ENCODE results near the gene FOXA1. TPM values are rescaled to one million over a fixed set of nuclear protein-coding genes. Genes with fewer than 3 reads are reported as not detected.

FOXA1 gene
- total RNA-seq, 4 donors from 2014 or later: 27.7 to 34.4 (median 29.1) TPM

GRCh38 chr14:37615582-37616289, 20.7 kb upstream of the FOXA1 start:
- no peaks in the 10 kb centered on the region for H3K36me3 ChIP-seq
- no peaks in the 10 kb centered on the region for H3K4me1 ChIP-seq
- peaks cover 8 to 39% (median 25%) of the 10 kb centered on the region in 3 donors for H3K9me3 ChIP-seq
- H3K27ac ChIP-seq: no peak overlapping the region
- no peak for DNase-seq
- H3K4me3 ChIP-seq: no peak overlapping the region
- intact Hi-C loops (cut with DNase I): no loop called here
- H3K27me3 ChIP-seq: peaks cover 0 to 15% (median 0%) of the 10 kb centered on the region in 4 donors
- WGBS, 2 donors: 90 to 94% methylated on average over 3 of the region's 3 CpGs
- TF ChIP-seq CTCF (IDR thresholded peaks at IDR 0.05): no peak
- no peak for TF ChIP-seq POLR2A (IDR thresholded peaks at IDR 0.05)

GRCh38 chr14:37610945-37611523, 16.0 kb upstream of the FOXA1 start:
- Histone ChIP-seq H3K27ac (no peak overlapping the region), H3K4me3 (peak overlapping the region; percentile 6 to 41 (median 17)), H3K27me3 (peaks cover 0 to 40% (median 0%) of the 10 kb centered on the region in 4 donors), H3K9me3 (peaks cover 8 to 29% (median 17%) of the 10 kb centered on the region in 3 donors), H3K4me1 (no peaks in the 10 kb centered on the region), H3K36me3 (no peaks in the 10 kb centered on the region)
- 37 to 52% methylated on average over 23 to 25 of the region's 52 CpGs for WGBS, 2 donors
- intact Hi-C loops (cut with DNase I): no loop called here
- TF ChIP-seq CTCF (IDR thresholded peaks at IDR 0.05) (no peak), POLR2A (IDR thresholded peaks at IDR 0.05) (no peak)
- DNase-seq: no peak

- intact Hi-C loops (cut with DNase I): no loop called here
- no peak for DNase-seq
Observed at GRCh38 chr14:37608649-37609048, 13.6 kb upstream of the FOXA1 start.

GRCh38 chr14:37606678-37607077, 11.6 kb upstream of the FOXA1 start:
- Histone ChIP-seq H3K36me3 (no peaks in the 10 kb centered on the region), H3K27me3 (peaks cover 0 to 77% (median 2%) of the 10 kb centered on the region in 4 donors), H3K27ac (no peak overlapping the region), H3K4me3 (no peak overlapping the region), H3K4me1 (no peaks in the 10 kb centered on the region), H3K9me3 (no peaks in the 10 kb centered on the region)
- intact Hi-C loops (cut with DNase I): no loop called here
- no peak for TF ChIP-seq CTCF (IDR thresholded peaks at IDR 0.05)
- TF ChIP-seq POLR2A (IDR thresholded peaks at IDR 0.05): no peak
- DNase-seq: no peak

More at GRCh38 chr14:37608649-37609048, 13.6 kb upstream of the FOXA1 start:
- no peaks in the 10 kb centered on the region for H3K36me3 ChIP-seq
- peaks cover 0 to 62% (median 0%) of the 10 kb centered on the region in 4 donors for H3K27me3 ChIP-seq
- no peak for TF ChIP-seq CTCF (IDR thresholded peaks at IDR 0.05)
- TF ChIP-seq POLR2A (IDR thresholded peaks at IDR 0.05): no peak
- WGBS, 2 donors: 82% methylated on average over 3 of the region's 3 CpGs
- H3K9me3 ChIP-seq: peaks cover 0 to 7% (median 0%) of the 10 kb centered on the region in 3 donors
- H3K4me3 ChIP-seq: no peak overlapping the region
- H3K27ac ChIP-seq: no peak overlapping the region
- no peaks in the 10 kb centered on the region for H3K4me1 ChIP-seq

- no peak for DNase-seq
- H3K36me3 ChIP-seq: no peaks in the 10 kb centered on the region
- intact Hi-C loops (cut with DNase I): no loop called here
- no peak overlapping the region for H3K4me3 ChIP-seq
- H3K4me1 ChIP-seq: peaks cover 8 to 25% (median 11%) of the 10 kb centered on the region in 3 donors
- peaks cover 0 to 88% (median 5%) of the 10 kb centered on the region in 4 donors for H3K27me3 ChIP-seq
- WGBS, 2 donors: 68 to 85% methylated on average over 4 to 7 of the region's 9 CpGs
- TF ChIP-seq POLR2A (IDR thresholded peaks at IDR 0.05): no peak
- H3K27ac ChIP-seq: no peak overlapping the region
- H3K9me3 ChIP-seq: no peaks in the 10 kb centered on the region
Observed at GRCh38 chr14:37603688-37604251, 8.7 kb upstream of the FOXA1 start.
